Lower lobe of right lung (tissue), 2 donors: ENCODE measurements around the gene NES. TPM values are rescaled to one million over a fixed set of nuclear protein-coding genes. Genes with fewer than 3 reads are reported as not detected.

Source experiments
- ATAC-seq, 2 donors: fragments of 200-7000 bp; cut with Tn5 transposase; one replicate each; pipeline ENCODE4 v1.9.1; 2020 to 2022; ENCODE audit warnings: mild to moderate bottlenecking in 2 of 2, moderate library complexity in 2 of 2
- DNase-seq: peaks from one replicate; pipeline ENCODE4 v3.0.0-alpha.2; 2020
- H3K27ac ChIP-seq: fragments of 200-600 bp; one replicate; pipeline ENCODE4 v1.8.0; 2022
- H3K27me3 ChIP-seq: fragments of 200-600 bp; one replicate; pipeline ENCODE4 v1.8.0; 2022; ENCODE audit warnings: low read depth
- H3K36me3 ChIP-seq: fragments of 200-600 bp; one replicate; pipeline ENCODE4 v1.8.0; 2022; ENCODE audit warnings: mild to moderate bottlenecking
- H3K4me1 ChIP-seq: fragments of 200-600 bp; one replicate; pipeline ENCODE4 v1.8.0; 2022
- H3K4me3 ChIP-seq: fragments of 200-600 bp; one replicate; pipeline ENCODE4 v1.8.0; 2022; ENCODE audit warnings: mild to moderate bottlenecking
- H3K9me3 ChIP-seq: fragments of 200-600 bp; one replicate; pipeline ENCODE4 v1.8.0; 2022
- CTCF ChIP-seq: fragments of 200-600 bp; IDR thresholded peaks from one replicate; pipeline ENCODE4 v1.8.0; 2022; ENCODE audit warnings: antibody characterized with exemption, mild to moderate bottlenecking
- intact Hi-C: fragments of 100-400 bp; cut with DNase I; formaldehyde crosslinking; loops from one replicate; pipeline ENCODE4 v1.11.0; 2022
- long read RNA-seq: library from polyadenylated mRNA; unstranded; transcript quantifications from one replicate; pipeline ENCODE4 v2.0.0, GENCODE V29; 2021
- total RNA-seq: library from RNA; stranded (reverse); fragmentation: NEBNext Ultra II Directional; extraction: Animal tissue kit (Norgen Biotek cat#: 25700); gene quantifications from one replicate; pipeline ENCODE4 v1.2.1, GENCODE V29; 2021
- donor health status: DM: no; HTN: yes; CAD: no; lungs with severe emphysema.

Gene NES, protein sequence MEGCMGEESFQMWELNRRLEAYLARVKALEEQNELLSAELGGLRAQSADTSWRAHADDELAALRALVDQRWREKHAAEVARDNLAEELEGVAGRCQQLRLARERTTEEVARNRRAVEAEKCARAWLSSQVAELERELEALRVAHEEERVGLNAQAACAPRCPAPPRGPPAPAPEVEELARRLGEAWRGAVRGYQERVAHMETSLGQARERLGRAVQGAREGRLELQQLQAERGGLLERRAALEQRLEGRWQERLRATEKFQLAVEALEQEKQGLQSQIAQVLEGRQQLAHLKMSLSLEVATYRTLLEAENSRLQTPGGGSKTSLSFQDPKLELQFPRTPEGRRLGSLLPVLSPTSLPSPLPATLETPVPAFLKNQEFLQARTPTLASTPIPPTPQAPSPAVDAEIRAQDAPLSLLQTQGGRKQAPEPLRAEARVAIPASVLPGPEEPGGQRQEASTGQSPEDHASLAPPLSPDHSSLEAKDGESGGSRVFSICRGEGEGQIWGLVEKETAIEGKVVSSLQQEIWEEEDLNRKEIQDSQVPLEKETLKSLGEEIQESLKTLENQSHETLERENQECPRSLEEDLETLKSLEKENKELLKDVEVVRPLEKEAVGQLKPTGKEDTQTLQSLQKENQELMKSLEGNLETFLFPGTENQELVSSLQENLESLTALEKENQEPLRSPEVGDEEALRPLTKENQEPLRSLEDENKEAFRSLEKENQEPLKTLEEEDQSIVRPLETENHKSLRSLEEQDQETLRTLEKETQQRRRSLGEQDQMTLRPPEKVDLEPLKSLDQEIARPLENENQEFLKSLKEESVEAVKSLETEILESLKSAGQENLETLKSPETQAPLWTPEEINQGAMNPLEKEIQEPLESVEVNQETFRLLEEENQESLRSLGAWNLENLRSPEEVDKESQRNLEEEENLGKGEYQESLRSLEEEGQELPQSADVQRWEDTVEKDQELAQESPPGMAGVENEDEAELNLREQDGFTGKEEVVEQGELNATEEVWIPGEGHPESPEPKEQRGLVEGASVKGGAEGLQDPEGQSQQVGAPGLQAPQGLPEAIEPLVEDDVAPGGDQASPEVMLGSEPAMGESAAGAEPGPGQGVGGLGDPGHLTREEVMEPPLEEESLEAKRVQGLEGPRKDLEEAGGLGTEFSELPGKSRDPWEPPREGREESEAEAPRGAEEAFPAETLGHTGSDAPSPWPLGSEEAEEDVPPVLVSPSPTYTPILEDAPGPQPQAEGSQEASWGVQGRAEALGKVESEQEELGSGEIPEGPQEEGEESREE (N-terminal part only)
- 39.8 TPM for total RNA-seq
- long read RNA-seq, full-length matches to known transcripts = 11 of 32 reads
- long read RNA-seq, partial matches to known transcripts = 1 of 32 reads
- long read RNA-seq, other reads (novel, unspliced or antisense) = 20 of 32 reads

- DNase-seq = no peak
- H3K27ac ChIP-seq = peak within 1 kb of the TSS; percentile 82
- peaks cover 32% of the 10 kb centered on the region for H3K4me1 ChIP-seq
- no peaks in the 10 kb centered on the region for H3K9me3 ChIP-seq
- TF ChIP-seq CTCF = no peak
- peak; percentile 72 to 74 for ATAC-seq
- peaks cover 2% of the 10 kb centered on the region for H3K36me3 ChIP-seq
- intact Hi-C loops = no loop called here
- H3K4me3 ChIP-seq = peak within 1 kb of the TSS; percentile 64
- H3K27me3 ChIP-seq = peaks cover 55% of the 10 kb centered on the region
Observed at GRCh38 chr1:156676820-156677615, at the start of gene NES. Gene NES, minus strand, starts transcription at chr1:156677407. Its CDS starts 143 bp downstream, at chr1:156677264.

GRCh38 chr1:156726549-156727226, 49.5 kb upstream of the NES start:
- Histone ChIP-seq H3K9me3 (no peaks in the 10 kb centered on the region), H3K36me3 (peaks cover 38% of the 10 kb centered on the region), H3K4me1 (peaks cover 48% of the 10 kb centered on the region), H3K27me3 (no peaks in the 10 kb centered on the region), H3K27ac (no peak overlapping the region), H3K4me3 (peak overlapping the region; percentile 90)
- ATAC-seq (no peak), DNase-seq (no peak)
- peak; percentile 35 for TF ChIP-seq CTCF
- intact Hi-C loops = no loop called here

- Histone ChIP-seq H3K27ac (no peak overlapping the region), H3K4me3 (peak overlapping the region; percentile 90)
- intact Hi-C loops = no loop called here
Observed at GRCh38 chr1:156725683-156726280, 48.6 kb upstream of the NES start.

More at GRCh38 chr1:156725683-156726280, 48.6 kb upstream of the NES start:
- H3K9me3 ChIP-seq = no peaks in the 10 kb centered on the region
- peak; percentile 92 for DNase-seq
- peaks cover 47% of the 10 kb centered on the region for H3K36me3 ChIP-seq
- TF ChIP-seq CTCF = peak; percentile 97
- peak; percentile 75 to 83 for ATAC-seq
- no peaks in the 10 kb centered on the region for H3K27me3 ChIP-seq
- peaks cover 48% of the 10 kb centered on the region for H3K4me1 ChIP-seq
